Upper lobe of right lung (tissue), 1 donor: ENCODE data around the gene GYS1. TPM values are rescaled to one million over a fixed set of nuclear protein-coding genes. Genes with fewer than 3 reads are reported as not detected.
A peak's percentile ranks its signal among the peaks of the same experiment; 100 is the strongest.
"Not testable (repeated sequence)": the region's sequence is repeated elsewhere in the genome, so short reads cannot be mapped to it uniquely, and the experiment has no call there.

Source experiments
- ATAC-seq: fragments of 200-7000 bp; cut with Tn5 transposase; one replicate; pipeline ENCODE4 v1.9.1; 2020; ENCODE audit warnings: mild to moderate bottlenecking, moderate library complexity
- DNase-seq: peaks from one replicate; pipeline ENCODE4 v3.0.0-alpha.2; 2020
- H3K27ac ChIP-seq: fragments of 200-600 bp; one replicate; pipeline ENCODE4 v1.8.0; 2022
- H3K27me3 ChIP-seq: fragments of 200-600 bp; one replicate; pipeline ENCODE4 v1.8.0; 2022; ENCODE audit warnings: mild to moderate bottlenecking
- H3K36me3 ChIP-seq: fragments of 200-600 bp; one replicate; pipeline ENCODE4 v1.8.0; 2022
- H3K4me1 ChIP-seq: fragments of 200-600 bp; one replicate; pipeline ENCODE4 v1.8.0; 2022
- H3K4me3 ChIP-seq: fragments of 200-600 bp; one replicate; pipeline ENCODE4 v1.8.0; 2022; ENCODE audit warnings: mild to moderate bottlenecking
- H3K9me3 ChIP-seq: fragments of 200-600 bp; one replicate; pipeline ENCODE4 v1.8.0; 2022
- intact Hi-C: fragments of 100-400 bp; cut with DNase I; formaldehyde crosslinking; loops from one replicate; pipeline ENCODE4 v1.11.0; 2022
- long read RNA-seq: library from polyadenylated mRNA; unstranded; transcript quantifications from one replicate; pipeline ENCODE4 v2.0.0, GENCODE V29; 2021
- total RNA-seq: library from RNA; stranded (reverse); fragmentation: NEBNext Ultra II Directional; extraction: Animal tissue kit (Norgen Biotek cat#: 25700); gene quantifications from one replicate; pipeline ENCODE4 v1.2.1, GENCODE V29; 2021
- TF ChIP-seq, protein P1 (sequence below): fragments of 200-600 bp; IDR thresholded peaks from one replicate; pipeline ENCODE4 v1.8.0; 2022; ENCODE audit warnings: antibody characterized with exemption
- donor health status: DM: no; HTN: yes; CAD: no; lungs with severe emphysema.

The GYS1 gene
- 35.1 TPM for total RNA-seq
- long read RNA-seq, partial matches to known transcripts, result 9 of 13 reads
- long read RNA-seq, other reads (novel, unspliced or antisense), result 0 of 13 reads

DNA sequence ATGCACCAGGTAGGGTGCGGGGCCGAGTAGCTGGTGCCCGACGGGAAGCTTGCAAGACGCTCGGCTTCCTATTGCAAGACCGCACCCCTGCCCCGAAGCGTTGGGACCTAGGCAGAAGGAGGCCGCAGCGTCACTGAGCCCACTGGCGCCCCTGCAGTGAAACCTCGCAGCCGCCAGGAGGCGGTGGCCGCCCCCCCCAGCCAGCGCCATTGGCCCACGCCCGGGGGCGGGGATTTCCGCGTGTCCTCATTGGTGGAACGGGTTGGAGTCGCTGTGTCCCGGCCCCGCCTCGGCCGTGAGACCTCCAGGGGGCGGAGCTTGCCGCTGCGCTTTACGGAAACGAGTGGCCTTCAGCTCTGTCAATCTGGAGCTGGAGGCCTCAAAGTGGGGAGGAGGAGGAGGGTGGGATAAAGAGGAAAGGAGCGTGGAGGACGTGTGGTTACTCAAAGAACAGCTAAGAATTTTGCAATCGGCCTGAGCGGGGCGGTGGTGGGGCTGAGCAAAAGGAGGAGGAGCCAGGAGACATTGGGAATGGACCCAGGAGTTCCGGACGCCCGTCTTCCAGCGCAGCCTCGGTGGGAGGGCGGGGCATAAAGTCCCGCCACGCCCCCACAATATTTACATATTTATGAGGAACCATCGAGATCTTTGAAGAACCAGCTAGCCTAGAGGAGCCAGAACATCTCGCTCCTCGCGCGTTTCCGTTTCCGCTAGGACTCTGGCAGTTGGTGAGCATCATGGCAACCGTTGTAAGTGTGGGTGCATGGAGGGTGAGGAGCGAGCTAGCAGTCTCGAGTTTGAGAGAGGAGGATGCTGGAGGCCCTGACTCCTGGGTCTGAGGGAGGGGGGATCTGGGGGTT is at the start of gene GYS1, which contains the start of gene RUVBL2:
TSS of gene GYS1 (minus strand) at position 135 of the 860 bp plus-strand sequence. CDS start 197 bp downstream, outside the sequence.
TSS of gene RUVBL2 (plus strand) at position 713 of the 860 bp plus-strand sequence. CDS start at position 738, 25 bp downstream.
- intact Hi-C loops, result no loop called here
- Histone ChIP-seq H3K4me1 (peaks cover 20% of the 10 kb centered on the region), H3K9me3 (no peaks in the 10 kb centered on the region), H3K36me3 (peaks cover 3% of the 10 kb centered on the region), H3K27me3 (no peaks in the 10 kb centered on the region), H3K27ac (peak within 1 kb of the TSS; percentile 95), H3K4me3 (peak within 1 kb of the TSS; percentile 80)
- ATAC-seq, result peak; percentile 94
- DNase-seq, result peak; percentile 100
- TF ChIP-seq, protein P1, sequence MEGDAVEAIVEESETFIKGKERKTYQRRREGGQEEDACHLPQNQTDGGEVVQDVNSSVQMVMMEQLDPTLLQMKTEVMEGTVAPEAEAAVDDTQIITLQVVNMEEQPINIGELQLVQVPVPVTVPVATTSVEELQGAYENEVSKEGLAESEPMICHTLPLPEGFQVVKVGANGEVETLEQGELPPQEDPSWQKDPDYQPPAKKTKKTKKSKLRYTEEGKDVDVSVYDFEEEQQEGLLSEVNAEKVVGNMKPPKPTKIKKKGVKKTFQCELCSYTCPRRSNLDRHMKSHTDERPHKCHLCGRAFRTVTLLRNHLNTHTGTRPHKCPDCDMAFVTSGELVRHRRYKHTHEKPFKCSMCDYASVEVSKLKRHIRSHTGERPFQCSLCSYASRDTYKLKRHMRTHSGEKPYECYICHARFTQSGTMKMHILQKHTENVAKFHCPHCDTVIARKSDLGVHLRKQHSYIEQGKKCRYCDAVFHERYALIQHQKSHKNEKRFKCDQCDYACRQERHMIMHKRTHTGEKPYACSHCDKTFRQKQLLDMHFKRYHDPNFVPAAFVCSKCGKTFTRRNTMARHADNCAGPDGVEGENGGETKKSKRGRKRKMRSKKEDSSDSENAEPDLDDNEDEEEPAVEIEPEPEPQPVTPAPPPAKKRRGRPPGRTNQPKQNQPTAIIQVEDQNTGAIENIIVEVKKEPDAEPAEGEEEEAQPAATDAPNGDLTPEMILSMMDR, result peak; percentile 97

DNA sequence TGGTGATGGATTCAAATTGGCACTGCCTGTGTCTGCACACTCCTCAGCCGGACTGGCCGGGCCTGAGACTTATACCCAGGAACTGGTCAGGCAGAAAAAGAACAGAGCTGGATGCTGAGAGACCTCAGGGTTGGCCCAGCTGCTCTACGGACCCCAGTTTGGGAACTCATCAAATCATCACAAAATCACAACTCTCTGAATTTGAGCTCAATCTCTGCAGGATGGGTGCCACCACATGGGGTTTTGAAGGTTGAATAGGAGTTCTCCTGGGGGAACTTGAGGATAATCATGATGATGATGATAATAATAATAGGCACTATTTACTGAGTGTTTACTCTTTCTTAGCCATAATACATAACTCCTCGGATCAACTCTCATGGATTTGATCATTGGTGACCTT is 49.6 kb upstream of the GYS1 start:
- H3K9me3 ChIP-seq, H3K36me3 ChIP-seq, DNase-seq, H3K4me1 ChIP-seq, H3K27ac ChIP-seq, intact Hi-C loops, ATAC-seq, H3K4me3 ChIP-seq, H3K27me3 ChIP-seq: not testable (repeated sequence)

DNA sequence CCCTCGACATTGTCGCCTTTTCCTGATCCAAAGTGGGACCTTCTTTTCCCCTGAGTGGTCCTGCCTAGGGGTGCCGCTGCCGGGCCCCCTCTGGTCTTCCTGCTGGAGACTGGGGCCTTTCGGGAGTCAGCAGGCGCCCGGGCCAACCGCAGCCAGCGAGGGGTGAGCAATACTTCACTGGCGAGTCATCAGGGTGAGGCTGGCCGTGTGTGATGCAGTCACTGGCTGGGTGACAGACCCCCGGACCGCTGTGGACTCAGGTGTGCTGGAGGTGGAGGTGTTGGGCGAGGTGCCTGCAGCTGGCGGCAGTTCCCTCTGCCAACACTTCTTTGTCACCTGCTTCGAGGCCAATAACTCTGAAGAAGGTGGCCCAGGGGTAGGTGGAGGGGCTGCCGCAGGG is 49.1 kb upstream of the GYS1 start:
- no peaks in the 10 kb centered on the region for H3K36me3 ChIP-seq
- no peak for ATAC-seq
- TF ChIP-seq, protein P1, result no peak
- H3K27me3 ChIP-seq, result no peaks in the 10 kb centered on the region
- no peak for DNase-seq
- H3K4me1 ChIP-seq, result no peaks in the 10 kb centered on the region
- no peak overlapping the region for H3K4me3 ChIP-seq
- no peak overlapping the region for H3K27ac ChIP-seq
- intact Hi-C loops, result no loop called here
- no peaks in the 10 kb centered on the region for H3K9me3 ChIP-seq

DNA sequence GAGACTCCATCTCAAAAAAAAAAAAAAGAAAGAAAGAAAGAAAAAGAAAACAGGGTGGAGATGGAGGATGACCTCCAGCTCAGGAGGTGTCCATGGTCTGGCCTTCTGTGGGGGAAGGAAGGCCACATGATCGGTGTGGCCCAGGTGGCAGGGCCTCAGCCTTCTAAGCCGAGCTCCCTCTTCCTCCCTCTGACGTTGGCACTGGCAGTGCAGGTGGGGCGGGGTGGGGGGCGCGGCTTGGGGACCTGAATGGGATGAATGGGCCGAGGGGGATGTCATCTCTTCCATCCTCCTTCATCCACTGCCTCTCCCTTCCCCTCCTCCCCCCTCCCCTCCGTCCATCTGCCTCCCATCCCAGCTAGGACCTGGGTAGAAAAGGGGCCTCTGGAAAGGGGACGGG is 46.6 kb upstream of the GYS1 start:
- DNase-seq, H3K9me3 ChIP-seq, H3K27ac ChIP-seq, H3K27me3 ChIP-seq, intact Hi-C loops, H3K4me1 ChIP-seq, H3K36me3 ChIP-seq, H3K4me3 ChIP-seq, ATAC-seq: not testable (repeated sequence)

DNA sequence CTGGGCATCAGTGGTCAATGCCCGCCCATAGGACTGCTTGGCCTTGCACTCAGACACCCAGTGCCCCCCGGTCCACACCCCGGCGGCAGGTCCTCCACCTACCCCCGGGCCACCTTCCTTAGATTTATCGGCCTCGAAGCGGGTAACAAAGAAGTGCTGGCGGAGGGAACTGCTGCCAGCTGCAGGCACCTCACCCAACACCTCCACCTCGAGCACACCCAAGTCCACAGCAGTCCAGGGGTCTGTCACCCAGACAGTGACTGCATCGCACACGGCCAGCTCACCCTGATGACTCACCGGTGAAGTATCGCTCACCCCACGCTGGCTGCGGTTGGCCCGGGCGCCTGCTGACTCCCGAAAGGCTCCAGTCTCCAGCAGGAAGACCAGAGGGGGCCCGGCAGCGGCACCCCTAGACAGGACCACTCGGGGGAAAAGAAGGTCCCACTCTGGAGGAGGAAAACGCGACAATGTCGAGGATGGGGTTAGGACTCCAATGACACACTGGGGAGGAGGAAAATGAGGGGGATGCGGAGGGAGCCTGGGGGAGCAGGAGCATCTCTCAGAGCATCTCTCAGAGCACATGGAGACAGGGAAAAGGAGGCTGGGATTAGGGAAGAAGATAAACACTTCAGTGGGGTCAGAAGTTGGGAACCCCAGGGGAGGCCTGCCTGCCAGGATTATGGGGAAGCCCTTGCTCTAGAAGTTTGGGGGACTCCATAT is 45.6 kb upstream of the GYS1 start:
- intact Hi-C loops, H3K4me1 ChIP-seq, DNase-seq, H3K27me3 ChIP-seq, H3K4me3 ChIP-seq, H3K36me3 ChIP-seq, H3K9me3 ChIP-seq, H3K27ac ChIP-seq, ATAC-seq: not testable (repeated sequence)

DNA sequence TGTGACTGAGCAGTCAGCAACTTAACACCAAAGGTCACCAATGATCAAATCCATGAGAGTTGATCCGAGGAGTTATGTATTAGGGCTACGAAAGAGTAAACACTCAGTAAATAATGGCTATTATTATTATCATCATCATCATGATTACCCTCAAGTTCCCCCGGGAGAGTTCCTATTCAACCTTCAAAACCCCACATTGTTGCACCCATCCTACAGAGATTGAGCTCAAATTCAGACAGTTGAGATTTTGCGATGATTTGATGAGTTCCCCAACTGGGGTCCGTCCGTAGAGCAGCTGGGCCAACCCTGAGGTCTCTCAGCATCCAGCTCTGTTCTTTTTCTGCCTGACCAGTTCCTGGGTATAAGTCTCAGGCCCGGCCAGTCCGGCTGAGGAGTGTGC is 45.0 kb upstream of the GYS1 start:
- intact Hi-C loops, result not testable (repeated sequence)

GRCh38 chr19:49036815-49037214 is 43.7 kb upstream of the GYS1 start, which contains the start of gene CGB1:
Gene CGB1 (minus strand): TSS chr19:49036895. CDS start chr19:49036711, 184 bp downstream.
- DNase-seq, ATAC-seq, H3K4me3 ChIP-seq, H3K36me3 ChIP-seq, H3K9me3 ChIP-seq, H3K27ac ChIP-seq, H3K4me1 ChIP-seq, intact Hi-C loops, H3K27me3 ChIP-seq: not testable (repeated sequence)
- TF ChIP-seq, protein P1, result peak; percentile 38

More for the DNA sequence above, 45.0 kb upstream of the GYS1 start:
- not testable (repeated sequence) for H3K9me3 ChIP-seq, ATAC-seq, H3K36me3 ChIP-seq, H3K4me3 ChIP-seq, H3K27ac ChIP-seq, H3K4me1 ChIP-seq, DNase-seq, H3K27me3 ChIP-seq
